Measurements from ENCODE around the gene GABPB2.
"Not testable (repeated sequence)": the region's sequence is repeated elsewhere in the genome, so short reads cannot be mapped to it uniquely, and the experiment has no call there.

DNA sequence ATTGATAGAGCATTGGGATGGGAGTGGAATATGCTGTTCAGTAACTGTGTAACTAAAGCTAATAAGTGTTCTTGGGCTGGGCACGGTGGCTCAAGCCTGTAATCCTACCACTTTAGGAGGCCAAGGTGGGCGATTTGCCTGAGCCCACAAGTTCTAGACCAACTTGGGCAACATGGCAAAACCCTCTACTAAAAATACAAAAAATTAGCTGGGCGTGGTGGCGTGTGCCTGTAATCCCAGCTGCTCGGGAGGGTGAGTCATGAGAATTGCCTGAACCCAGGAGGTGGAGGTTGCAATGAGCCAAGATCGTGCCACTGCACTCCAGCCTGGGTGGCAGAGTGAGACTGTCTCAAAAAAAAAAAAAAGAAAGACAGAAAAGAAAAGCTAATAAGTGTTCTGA is 26.9 kb downstream of the GABPB2 start:
- TF ChIP-seq, protein P1, sequence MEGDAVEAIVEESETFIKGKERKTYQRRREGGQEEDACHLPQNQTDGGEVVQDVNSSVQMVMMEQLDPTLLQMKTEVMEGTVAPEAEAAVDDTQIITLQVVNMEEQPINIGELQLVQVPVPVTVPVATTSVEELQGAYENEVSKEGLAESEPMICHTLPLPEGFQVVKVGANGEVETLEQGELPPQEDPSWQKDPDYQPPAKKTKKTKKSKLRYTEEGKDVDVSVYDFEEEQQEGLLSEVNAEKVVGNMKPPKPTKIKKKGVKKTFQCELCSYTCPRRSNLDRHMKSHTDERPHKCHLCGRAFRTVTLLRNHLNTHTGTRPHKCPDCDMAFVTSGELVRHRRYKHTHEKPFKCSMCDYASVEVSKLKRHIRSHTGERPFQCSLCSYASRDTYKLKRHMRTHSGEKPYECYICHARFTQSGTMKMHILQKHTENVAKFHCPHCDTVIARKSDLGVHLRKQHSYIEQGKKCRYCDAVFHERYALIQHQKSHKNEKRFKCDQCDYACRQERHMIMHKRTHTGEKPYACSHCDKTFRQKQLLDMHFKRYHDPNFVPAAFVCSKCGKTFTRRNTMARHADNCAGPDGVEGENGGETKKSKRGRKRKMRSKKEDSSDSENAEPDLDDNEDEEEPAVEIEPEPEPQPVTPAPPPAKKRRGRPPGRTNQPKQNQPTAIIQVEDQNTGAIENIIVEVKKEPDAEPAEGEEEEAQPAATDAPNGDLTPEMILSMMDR (IDR thresholded peaks at IDR 0.05), result not testable (repeated sequence)
- TF ChIP-seq POLR2AphosphoS5, POLR2A, EP300 (IDR thresholded peaks at IDR 0.05): not testable (repeated sequence)

Measured in gastroesophageal sphincter (tissue), 3 donors.